A673 (cell line): ENCODE results near the gene SREBF1. TPM values are rescaled to one million over a fixed set of nuclear protein-coding genes. Genes with fewer than 3 reads are reported as not detected.

ENCODE experiments used
- BruUV-seq: library from RNA; stranded (reverse); fragments of 400-500 nt; replicated peaks from 2 replicates; lab custom pipeline; 2021; lab: Mats Ljungman, UMichigan
- CTCF ChIA-PET: fragments of 300-600 bp; sonication (Branson Sonifier 250); formaldehyde crosslinking; loops from one replicate; lab custom pipeline; 2022; ENCODE audit warnings: antibody characterized with exemption; lab: Charles Lee
- POLR2A ChIA-PET: fragments of 300-600 bp; sonication (Branson Sonifier 250); formaldehyde crosslinking; loops from one replicate; lab custom pipeline; 2022; ENCODE audit warnings: antibody characterized with exemption; ENCODE audit not compliant: low non-redundant PET; lab: Charles Lee
- DNase-seq: peaks from one replicate; pipeline ENCODE4 v3.0.0-alpha.2; 2015; ENCODE audit warnings: low spot score
- H3K27ac ChIP-seq: fragments of 200-600 bp; sonication (generic); 2 replicates; pipeline ENCODE4 v1.5.1; 2016; ENCODE audit warnings: mixed run types, low read depth, mild to moderate bottlenecking, mixed read lengths, antibody characterized with exemption, low read length; ENCODE audit not compliant: poor library complexity, severe bottlenecking
- H3K27me3 ChIP-seq: fragments of 200-600 bp; sonication (generic); replicated peaks from 2 replicates; pipeline ENCODE4 v1.6.1; 2017; ENCODE audit warnings: mixed run types, low read depth, mild to moderate bottlenecking, mixed read lengths, antibody characterized with exemption, low read length; ENCODE audit not compliant: insufficient read depth, poor library complexity
- H3K36me3 ChIP-seq: fragments of 200-600 bp; sonication (generic); 2 replicates; pipeline ENCODE4 v1.6.1; 2016; ENCODE audit warnings: mixed run types, mild to moderate bottlenecking, mixed read lengths, antibody characterized with exemption, low read length; ENCODE audit not compliant: insufficient read depth, poor library complexity, severe bottlenecking
- H3K4me1 ChIP-seq: fragments of 200-600 bp; sonication (generic); 2 replicates; pipeline ENCODE4 v1.6.1; 2017; ENCODE audit warnings: mixed run types, mild to moderate bottlenecking, mixed read lengths, antibody characterized with exemption, low read length; ENCODE audit not compliant: insufficient read depth, poor library complexity, severe bottlenecking
- H3K4me3 ChIP-seq: fragments of 200-600 bp; sonication (generic); 2 replicates; pipeline ENCODE4 v1.5.1; 2016; ENCODE audit warnings: low read depth, mixed run types, mild to moderate bottlenecking, mixed read lengths, low read length; ENCODE audit not compliant: poor library complexity, severe bottlenecking
- H3K9me3 ChIP-seq: fragments of 200-600 bp; sonication (generic); 2 replicates; pipeline ENCODE4 v1.6.1; 2016; ENCODE audit warnings: mixed run types, low read depth, mild to moderate bottlenecking, mixed read lengths, antibody characterized with exemption, low read length; ENCODE audit not compliant: poor library complexity, severe bottlenecking
- CTCF ChIP-seq: fragments of 300-800, 200-600 bp; sonication (generic); conservative IDR thresholded peaks from 2 replicates; pipeline ENCODE4 v1.5.1; 2017; ENCODE audit warnings: low read depth, mild to moderate bottlenecking, antibody characterized with exemption, low read length, moderate library complexity, mixed read lengths
- EZH2 ChIP-seq: fragments of 200-600 bp; sonication (generic); IDR thresholded peaks from 2 replicates; pipeline ENCODE4 v1.6.1; 2017; ENCODE audit warnings: borderline replicate concordance, low read depth, mild to moderate bottlenecking, mixed read lengths, antibody characterized with exemption, low read length; ENCODE audit not compliant: poor library complexity, severe bottlenecking
- intact Hi-C: fragments of 100-400 bp; cut with micrococcal nuclease; formaldehyde crosslinking; loops from one replicate; pipeline ENCODE4 v1.10.0; 2022; ENCODE audit not compliant: unreplicated experiment
- total RNA-seq: library from RNA; stranded (reverse); gene quantifications from 2 replicates; pipeline ENCODE4 v1.2.3, GENCODE V29; 2021

The SREBF1 gene
- total RNA-seq, 1 experiment from 2014 or later: 240 TPM

GRCh38 chr17:17813055-17813724 lies 23.6 kb downstream of the SREBF1 start:
- H3K4me3 ChIP-seq: no peak overlapping the region
- no peaks in the 10 kb centered on the region for H3K27me3 ChIP-seq
- TF ChIP-seq CTCF (no peak), EZH2 (no peak)
- H3K27ac ChIP-seq: peak overlapping the region; percentile 37
- H3K4me1 ChIP-seq: peaks cover 39% of the 10 kb centered on the region
- H3K36me3 ChIP-seq: peaks cover 80% of the 10 kb centered on the region
- intact Hi-C loops: loop anchor here (2.0 to 5.0 kb wide), 3 partner anchors 106 to 220 kb away; partner anchors contain the start of gene RAI1
- DNase-seq: peak; percentile 47
- ChIA-PET CTCF (interaction anchor here (0.8 to 1.2 kb wide), 3 partner anchors 12 to 49 kb away, joined by 5 read pairs; no protein-coding TSS in a partner anchor), POLR2A (interaction anchor here (0.7 kb wide), 2 partner anchors 9 to 41 kb away, joined by 5 to 7 read pairs; no protein-coding TSS in a partner anchor)
- no TSS peak for BruUV-seq
- no peaks in the 10 kb centered on the region for H3K9me3 ChIP-seq

GRCh38 chr17:17812211-17813054 lies 24.4 kb downstream of the SREBF1 start:
- POLR2A ChIA-PET: interaction anchor here (0.7 kb wide), 2 partner anchors 10 to 41 kb away, joined by 5 to 7 read pairs; no protein-coding TSS in a partner anchor
- H3K27ac ChIP-seq: peak overlapping the region; percentile 38

More at GRCh38 chr17:17812211-17813054, 24.4 kb downstream of the SREBF1 start:
- Histone ChIP-seq H3K4me1 (peaks cover 37% of the 10 kb centered on the region), H3K36me3 (peaks cover 73% of the 10 kb centered on the region), H3K4me3 (no peak overlapping the region), H3K27me3 (no peaks in the 10 kb centered on the region), H3K9me3 (no peaks in the 10 kb centered on the region)
- DNase-seq: peak; percentile 76
- peak; percentile 96 for TF ChIP-seq CTCF
- no peak for TF ChIP-seq EZH2
- intact Hi-C loops: loop anchor here (1.0 to 5.0 kb wide), 4 partner anchors 48 to 220 kb away; partner anchors contain the start of gene RAI1
- CTCF ChIA-PET: interaction anchor here (0.8 to 1.2 kb wide), 3 partner anchors 11 to 50 kb away, joined by 5 read pairs; no protein-coding TSS in a partner anchor
- TSS peak; percentile 24 for BruUV-seq
